Fibroblast of villous mesenchyme (primary cell): ENCODE measurements around the gene C19orf25. TPM values are rescaled to one million over a fixed set of nuclear protein-coding genes. Genes with fewer than 3 reads are reported as not detected.

Experiments
- DNase-seq: peaks from one replicate; pipeline ENCODE4 v3.0.0-alpha.2; 2010; ENCODE audit warnings: low read depth
- H3K4me3 ChIP-seq: 2 replicates; pipeline ENCODE4 v1.5.1; 2011; ENCODE audit warnings: low read depth, mild to moderate bottlenecking, low read length
- total RNA-seq: library from RNA; depleted of rRNA; stranded (reverse); fragments of >200 nt; gene quantifications from 2 replicates; pipeline ENCODE4 v1.2.3, GENCODE V29; 2012
- TF ChIP-seq, protein P1 (sequence below): IDR thresholded peaks from 2 replicates; pipeline ENCODE4 v1.5.1; 2012; ENCODE audit warnings: low read depth, mild to moderate bottlenecking, low read length; ENCODE audit not compliant: insufficient read depth

C19orf25 gene
- total RNA-seq, 1 donor, result 32.8 TPM

DNA sequence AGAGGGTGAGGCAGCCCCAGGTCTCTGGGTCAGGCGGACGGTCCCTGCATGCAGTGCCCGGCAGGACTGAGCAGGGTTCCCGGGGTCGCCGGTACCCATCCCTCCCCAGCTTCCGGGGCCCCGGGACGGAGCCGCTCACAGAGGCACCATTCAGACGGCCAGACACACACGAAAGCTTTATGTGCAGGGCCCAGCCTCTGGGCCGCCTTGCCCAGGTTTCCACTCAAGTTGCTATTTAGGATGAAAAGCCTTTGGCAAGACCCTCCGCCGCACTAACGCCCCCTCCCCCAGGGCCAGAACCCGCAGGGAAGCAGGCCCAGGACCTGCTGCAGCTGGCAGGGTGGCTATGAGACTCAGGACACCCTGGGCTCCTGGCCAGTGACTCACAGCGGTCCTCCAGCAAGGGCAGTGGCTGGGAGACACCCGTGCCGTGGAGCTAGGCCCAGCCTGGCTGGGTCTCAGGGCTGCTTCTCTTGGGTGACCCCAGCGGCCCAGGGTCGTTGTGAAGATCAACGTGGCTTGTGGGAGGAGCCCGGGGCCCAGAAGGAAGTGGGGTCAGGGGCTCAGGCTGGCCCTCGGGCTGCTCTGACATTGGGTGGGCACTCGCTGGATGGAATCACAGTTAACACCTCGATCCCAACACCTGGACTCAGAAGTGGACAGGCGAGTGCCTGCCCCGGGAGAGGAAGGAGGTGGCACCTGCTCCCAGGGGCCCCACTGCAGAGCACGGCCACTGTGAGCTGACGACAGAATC lies 4.8 kb downstream of the C19orf25 start:
- DNase-seq, result no peak
- TF ChIP-seq, protein P1, sequence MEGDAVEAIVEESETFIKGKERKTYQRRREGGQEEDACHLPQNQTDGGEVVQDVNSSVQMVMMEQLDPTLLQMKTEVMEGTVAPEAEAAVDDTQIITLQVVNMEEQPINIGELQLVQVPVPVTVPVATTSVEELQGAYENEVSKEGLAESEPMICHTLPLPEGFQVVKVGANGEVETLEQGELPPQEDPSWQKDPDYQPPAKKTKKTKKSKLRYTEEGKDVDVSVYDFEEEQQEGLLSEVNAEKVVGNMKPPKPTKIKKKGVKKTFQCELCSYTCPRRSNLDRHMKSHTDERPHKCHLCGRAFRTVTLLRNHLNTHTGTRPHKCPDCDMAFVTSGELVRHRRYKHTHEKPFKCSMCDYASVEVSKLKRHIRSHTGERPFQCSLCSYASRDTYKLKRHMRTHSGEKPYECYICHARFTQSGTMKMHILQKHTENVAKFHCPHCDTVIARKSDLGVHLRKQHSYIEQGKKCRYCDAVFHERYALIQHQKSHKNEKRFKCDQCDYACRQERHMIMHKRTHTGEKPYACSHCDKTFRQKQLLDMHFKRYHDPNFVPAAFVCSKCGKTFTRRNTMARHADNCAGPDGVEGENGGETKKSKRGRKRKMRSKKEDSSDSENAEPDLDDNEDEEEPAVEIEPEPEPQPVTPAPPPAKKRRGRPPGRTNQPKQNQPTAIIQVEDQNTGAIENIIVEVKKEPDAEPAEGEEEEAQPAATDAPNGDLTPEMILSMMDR, result no peak
- H3K4me3 ChIP-seq, result no peak overlapping the region

DNA sequence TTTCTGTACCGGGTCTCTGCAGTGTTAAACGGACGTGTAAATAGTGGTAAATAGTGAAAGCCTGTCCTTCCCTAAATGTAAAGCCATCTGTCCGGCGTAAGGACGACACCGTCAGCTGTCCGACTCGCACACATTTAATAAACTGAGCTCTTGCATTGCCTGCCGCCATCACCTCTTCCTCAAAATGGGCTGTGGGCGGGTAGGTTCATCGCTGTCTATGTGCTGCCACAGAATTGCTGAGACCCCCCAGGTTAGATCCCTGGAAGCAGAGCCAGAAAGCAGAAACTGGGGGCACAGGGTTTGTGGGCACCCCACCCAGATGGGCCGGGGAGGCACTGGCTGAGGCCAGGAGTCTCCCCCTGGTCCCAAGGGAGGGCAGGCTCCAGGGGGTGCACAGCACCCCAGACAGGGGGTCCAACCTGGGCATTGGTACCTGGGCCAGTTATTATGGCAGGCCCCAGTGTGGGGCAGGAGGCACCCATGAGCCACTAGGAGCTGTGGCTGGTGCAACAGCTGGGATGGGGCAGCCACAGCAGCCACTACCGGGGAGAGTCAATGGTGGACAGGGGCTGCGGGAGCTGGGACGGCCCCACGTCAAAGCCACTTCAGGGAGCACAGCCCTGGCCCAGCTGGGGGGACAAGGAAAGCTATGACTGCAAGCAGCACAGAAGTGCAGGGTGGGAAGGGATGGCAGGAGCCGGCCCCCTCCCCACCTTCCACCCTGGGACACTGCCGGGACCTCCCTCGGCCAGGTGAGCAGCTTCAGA lies 5.7 kb downstream of the C19orf25 start:
- DNase-seq, result no peak
- H3K4me3 ChIP-seq, result no peak overlapping the region
- TF ChIP-seq, protein P1, result no peak

DNA sequence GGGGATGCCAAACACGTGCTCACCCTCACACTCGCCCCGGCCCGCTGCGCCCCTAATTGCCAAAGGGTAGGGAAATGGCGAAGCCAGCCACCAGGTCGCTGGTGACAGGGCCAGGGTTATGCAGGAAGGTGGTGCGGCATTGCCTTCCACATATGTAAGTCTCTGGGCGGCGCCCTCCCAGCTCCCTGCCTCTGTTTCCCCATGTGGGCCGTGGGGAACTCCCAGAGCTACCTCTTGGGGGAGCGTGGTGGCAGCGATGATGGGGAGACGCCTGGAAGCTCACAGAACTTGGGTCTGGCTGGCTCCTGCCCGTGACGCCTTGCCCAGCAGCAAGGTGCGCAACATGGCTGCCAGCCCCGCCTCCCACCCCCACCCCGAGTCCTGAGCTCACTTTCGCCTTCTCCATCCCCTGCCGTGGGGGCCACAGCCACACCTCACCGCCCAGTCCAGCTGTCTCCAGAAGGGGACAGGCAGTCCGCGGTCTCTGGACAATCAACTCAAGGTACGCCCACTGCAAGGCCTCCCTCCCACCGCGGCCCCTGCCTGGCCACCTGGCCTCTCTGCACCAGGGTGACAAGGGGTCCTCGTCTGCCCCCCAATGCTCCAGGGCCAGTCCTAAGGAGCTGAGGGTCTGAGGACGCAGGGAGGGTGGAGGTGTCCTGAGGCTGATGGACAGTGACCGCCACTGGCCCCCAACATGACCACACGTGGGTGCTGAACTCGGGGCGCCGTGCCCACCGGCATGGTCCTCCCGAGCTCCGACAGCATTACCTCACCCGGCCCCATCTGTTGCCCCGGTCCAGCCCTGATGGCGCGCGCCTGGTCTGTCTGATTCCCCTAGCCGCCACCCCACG lies 6.6 kb downstream of the C19orf25 start:
- no peak overlapping the region for H3K4me3 ChIP-seq
- DNase-seq, result no peak
- TF ChIP-seq, protein P1, result no peak

DNA sequence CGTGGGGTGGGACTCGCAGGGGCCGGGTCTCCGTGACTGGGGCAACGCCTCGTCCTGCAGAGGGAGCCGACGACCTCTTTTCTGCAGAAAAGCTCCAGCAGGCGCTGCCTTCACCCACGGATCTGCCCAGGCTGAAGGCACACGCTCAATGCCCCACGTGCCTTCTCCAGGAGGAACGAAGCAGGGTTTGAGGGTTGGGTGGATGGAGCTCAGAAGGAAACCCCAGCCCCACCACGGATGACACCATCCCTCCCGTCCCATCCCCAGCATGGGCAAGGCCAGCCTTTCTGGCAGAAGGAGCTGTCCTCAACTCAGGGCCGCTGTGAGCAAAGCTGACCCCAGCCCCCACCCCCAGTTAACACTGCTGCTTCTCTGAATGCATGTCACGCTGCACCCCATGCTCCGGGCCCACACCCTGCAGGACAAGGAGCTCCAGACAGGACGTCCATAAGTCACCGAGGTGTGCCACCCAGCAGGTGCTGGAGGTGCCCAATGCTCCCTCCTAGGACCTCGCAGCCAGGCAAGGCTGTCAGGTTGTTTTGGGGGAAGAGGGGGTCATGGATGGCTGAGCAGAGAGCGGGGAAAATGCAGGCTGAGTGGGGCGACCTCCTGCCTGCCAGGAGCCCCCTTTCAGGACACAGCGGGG lies 7.4 kb downstream of the C19orf25 start:
- TF ChIP-seq, protein P1, result no peak
- DNase-seq, result no peak
- no peak overlapping the region for H3K4me3 ChIP-seq

DNA sequence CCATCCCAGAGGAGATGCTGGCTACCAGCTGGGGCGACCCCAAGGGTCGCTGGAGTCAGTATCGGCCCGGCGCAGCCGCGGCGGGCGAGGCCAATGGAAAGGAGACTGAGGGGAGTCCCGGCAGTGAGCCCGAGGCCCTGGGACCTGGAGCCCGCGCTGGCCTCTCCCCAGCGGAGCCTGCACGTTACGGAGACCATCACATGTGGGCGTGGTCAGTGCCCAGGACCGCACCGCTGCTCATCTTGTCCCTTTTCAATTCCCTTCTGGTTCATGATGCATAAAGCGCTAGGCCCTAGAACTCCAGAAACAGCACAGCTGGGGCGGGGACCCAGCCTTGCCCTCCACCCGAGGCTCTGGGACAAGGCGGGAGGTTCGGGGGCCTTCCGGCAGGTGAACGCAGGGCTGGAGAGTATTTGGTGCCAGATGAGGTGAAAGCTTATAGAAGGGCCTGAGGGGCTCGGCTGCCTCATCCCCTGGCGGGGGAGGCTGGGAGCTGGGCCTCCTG lies 8.0 kb downstream of the C19orf25 start:
- TF ChIP-seq, protein P1, result no peak
- peak; percentile 16 for DNase-seq
- peak overlapping the region; percentile 49 for H3K4me3 ChIP-seq
